Tibial nerve (tissue), 3 donors: ENCODE results near the gene FANCC.

Source experiments
- CTCF ChIP-seq, 5 experiments: fragments of 200-600 bp in 3 of 5; fragments of 450-650 bp in 2 of 5; sonication (generic) in 3 of 5; IDR thresholded peaks; one replicate each; pipeline ENCODE4 v1.5.1; 2016 to 2019; ENCODE audit warnings: antibody characterized with exemption in 5 of 5, mild to moderate bottlenecking in 3 of 5, moderate library complexity in 2 of 5
- POLR2A ChIP-seq, 2 donors: fragments of 450-650 bp; IDR thresholded peaks; one replicate each; pipeline ENCODE4 v1.6.1; 2017; ENCODE audit warnings: antibody characterized with exemption in 2 of 2, mild to moderate bottlenecking in 2 of 2, moderate library complexity in 2 of 2

- no peak for TF ChIP-seq CTCF (IDR thresholded peaks at IDR 0.05)
- no peak for TF ChIP-seq POLR2A (IDR thresholded peaks at IDR 0.05)
Observed at GRCh38 chr9:95081998-95082397, 235.5 kb downstream of the FANCC start.
